ENCODE data around the gene LHFPL6.

The LHFPL6 gene

GRCh38 chr13:39444866-39445265 lies 158.1 kb downstream of the LHFPL6 start:
- no peak overlapping the region for H3K4me3 ChIP-seq (ENCODE audit: low read depth, low read length)
- no peak for TF ChIP-seq CTCF (IDR thresholded peaks at IDR 0.05; ENCODE audit: low read depth, low read length, missing control alignments)

DNA sequence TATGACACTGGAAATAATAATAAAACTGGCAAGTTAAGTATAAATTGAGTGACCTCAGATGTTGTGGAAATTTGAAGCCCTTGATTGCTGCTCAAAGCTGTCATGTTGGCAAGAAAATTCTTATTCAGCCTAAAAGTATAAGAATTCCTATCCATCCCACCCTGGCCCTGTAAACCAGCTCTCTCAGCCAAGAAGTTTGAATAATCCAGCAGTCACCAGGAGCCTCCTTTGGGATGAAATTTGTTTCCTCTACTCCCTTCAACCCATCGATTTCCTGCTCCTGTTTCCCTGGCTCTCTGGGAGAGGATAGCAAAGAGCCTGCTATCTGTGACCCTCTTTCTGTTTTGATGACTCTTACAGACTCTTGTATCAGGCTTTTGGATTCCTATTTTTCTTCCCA lies 169.3 kb downstream of the LHFPL6 start:
- no peak for TF ChIP-seq CTCF (IDR thresholded peaks at IDR 0.05; ENCODE audit: low read depth, low read length, missing control alignments)
- no peak for DNase-seq (ENCODE audit: low read depth)

More at GRCh38 chr13:39444866-39445265, 158.1 kb downstream of the LHFPL6 start:
- no peak for DNase-seq (ENCODE audit: low read depth)

GRCh38 chr13:39432196-39432595 lies 170.8 kb downstream of the LHFPL6 start:
- no peak for DNase-seq (ENCODE audit: low read depth)
- TF ChIP-seq CTCF (IDR thresholded peaks at IDR 0.05; ENCODE audit: low read depth, low read length, missing control alignments) = no peak
- no peak overlapping the region for H3K4me3 ChIP-seq (ENCODE audit: low read depth, low read length)

More for the DNA sequence above, 169.3 kb downstream of the LHFPL6 start:
- no peak overlapping the region for H3K4me3 ChIP-seq (ENCODE audit: low read depth, low read length)

GRCh38 chr13:39422845-39423565 lies 180.0 kb downstream of the LHFPL6 start:
- no peak for TF ChIP-seq CTCF (IDR thresholded peaks at IDR 0.05; ENCODE audit: low read depth, low read length, missing control alignments)
- no peak for DNase-seq (ENCODE audit: low read depth)
- no peak overlapping the region for H3K4me3 ChIP-seq (ENCODE audit: low read depth, low read length)

DNA sequence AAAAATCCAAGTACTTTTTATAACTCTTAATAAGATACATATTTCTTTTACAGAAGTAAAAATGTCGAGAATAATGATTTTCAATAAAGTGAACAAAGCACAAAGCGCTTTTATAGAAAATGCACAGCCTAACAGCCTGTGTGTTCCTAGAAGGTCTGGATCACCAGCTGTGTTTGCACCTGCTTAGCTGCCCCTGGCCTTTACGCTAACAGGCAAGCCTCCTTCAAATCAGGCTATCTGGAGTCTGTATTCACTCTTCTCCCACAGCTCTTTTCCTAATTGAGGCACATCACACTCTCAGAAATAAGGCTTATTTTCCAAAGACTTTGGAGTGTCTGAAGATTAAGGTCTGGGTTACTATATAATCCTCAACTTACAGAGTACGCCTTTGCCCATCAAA lies 183.1 kb downstream of the LHFPL6 start:
- no peak overlapping the region for H3K4me3 ChIP-seq (ENCODE audit: low read depth, low read length)
- no peak for TF ChIP-seq CTCF (IDR thresholded peaks at IDR 0.05; ENCODE audit: low read depth, low read length, missing control alignments)
- DNase-seq (ENCODE audit: low read depth) = no peak

DNA sequence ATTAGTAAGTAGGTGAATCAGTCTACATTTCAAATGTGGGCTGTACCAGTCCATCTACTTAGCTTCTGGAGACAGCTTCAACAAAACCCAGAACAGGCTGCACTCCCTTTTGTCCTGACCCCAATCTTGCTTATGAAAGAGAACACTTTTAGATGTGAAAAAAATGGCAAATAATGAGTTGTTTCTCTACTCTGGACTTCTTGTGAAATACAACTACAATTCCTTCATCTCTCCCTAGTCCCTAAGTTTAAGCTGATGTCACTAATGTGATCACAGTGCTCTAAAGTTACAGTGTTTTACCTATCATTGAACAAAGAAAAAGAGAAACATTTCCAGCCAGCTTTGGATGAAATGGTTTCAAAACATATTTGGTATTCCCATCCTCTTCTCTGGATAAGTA lies 183.9 kb downstream of the LHFPL6 start:
- no peak for TF ChIP-seq CTCF (IDR thresholded peaks at IDR 0.05; ENCODE audit: low read depth, low read length, missing control alignments)
- H3K4me3 ChIP-seq (ENCODE audit: low read depth, low read length) = no peak overlapping the region
- DNase-seq (ENCODE audit: low read depth) = no peak

- no peak overlapping the region for H3K4me3 ChIP-seq (ENCODE audit: low read depth, low read length)
- no peak for DNase-seq (ENCODE audit: low read depth)
- no peak for TF ChIP-seq CTCF (IDR thresholded peaks at IDR 0.05; ENCODE audit: low read depth, low read length, missing control alignments)
Observed at GRCh38 chr13:39418424-39418823, 184.6 kb downstream of the LHFPL6 start.
